ENCODE measurements around the gene PPM1F.

The PPM1F gene

DNA sequence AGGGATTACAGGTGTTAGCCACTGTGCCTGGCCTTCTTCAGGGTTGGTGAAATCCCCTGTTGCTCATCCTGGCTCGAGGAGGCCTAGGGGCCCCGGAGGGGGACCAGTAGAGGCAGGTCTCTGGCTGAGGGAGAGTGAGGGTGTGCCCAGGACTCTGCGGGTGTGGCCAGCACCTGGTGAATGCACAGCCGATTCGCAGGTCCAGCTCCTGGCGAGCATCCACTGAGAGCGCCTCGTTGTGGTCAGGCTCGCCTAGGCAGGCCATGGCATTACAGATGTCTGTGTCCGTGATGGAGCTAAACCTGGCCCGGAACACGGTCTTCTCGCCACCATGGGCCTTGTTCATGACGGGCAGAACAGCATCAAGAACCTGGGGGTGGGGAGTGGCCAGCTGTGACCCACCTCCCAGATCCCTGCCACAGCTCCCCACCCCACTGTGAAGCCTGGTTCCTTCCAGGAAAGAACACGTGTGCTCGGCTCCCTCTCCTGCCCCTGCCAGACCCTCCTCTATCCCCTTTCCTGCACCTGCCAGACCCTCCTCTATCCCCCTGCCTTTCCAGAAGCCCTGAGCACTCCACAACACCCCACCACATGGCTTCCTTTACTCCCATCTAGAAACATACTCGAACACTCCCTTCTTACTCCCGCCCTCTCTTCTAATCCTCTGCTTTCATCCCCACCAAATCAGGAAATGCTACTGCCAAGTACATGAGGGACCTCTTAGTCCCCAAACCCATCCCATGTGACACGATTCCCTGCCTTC is 17.6 kb upstream of the PPM1F start:
- Mint-ChIP-seq H3K4me3 (no peak overlapping the region), H3K36me3 (ENCODE audit: low read depth) (peaks cover 96% of the 10 kb centered on the region), H3K27ac (no peak overlapping the region), H3K9me3 (no peaks in the 10 kb centered on the region), H3K4me1 (ENCODE audit: low read depth) (no peaks in the 10 kb centered on the region), H3K27me3 (no peaks in the 10 kb centered on the region)
- intact Hi-C loops (cut with micrococcal nuclease) = no loop called here

DNA sequence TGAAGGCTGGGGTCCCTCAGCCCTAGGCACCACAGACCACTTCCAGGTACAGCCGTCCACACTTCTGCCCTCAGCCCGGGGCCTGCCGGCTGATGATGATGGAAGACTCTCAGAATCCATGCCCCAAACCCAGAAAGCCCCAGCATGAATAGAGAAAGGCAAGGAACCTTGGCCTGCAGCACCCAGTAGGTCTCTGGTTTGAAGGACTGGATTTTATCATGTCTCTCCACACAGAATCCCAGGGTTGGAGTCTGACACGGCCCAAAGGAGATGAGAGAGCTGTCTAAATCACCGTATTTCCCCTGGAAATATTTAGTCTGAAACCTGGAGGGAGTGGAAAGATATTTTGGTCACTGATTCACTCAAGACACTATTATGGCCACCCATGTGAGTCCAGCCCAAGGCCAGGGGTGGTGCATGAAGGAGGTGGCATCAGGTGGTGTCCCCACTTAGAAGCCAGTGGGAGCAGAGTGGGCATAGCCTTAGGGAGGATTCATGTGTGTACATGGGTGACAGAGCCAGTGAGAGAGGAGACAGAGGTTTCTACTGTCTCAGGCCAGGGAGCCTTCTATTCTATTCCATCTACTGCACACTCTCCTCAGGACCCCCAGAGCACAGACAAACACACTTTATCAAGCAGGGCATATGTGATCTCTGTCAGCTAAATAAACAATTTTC is 15.9 kb upstream of the PPM1F start:
- Mint-ChIP-seq H3K4me3 (no peak overlapping the region), H3K27ac (no peak overlapping the region), H3K36me3 (ENCODE audit: low read depth) (peaks cover 96% of the 10 kb centered on the region), H3K9me3 (no peaks in the 10 kb centered on the region), H3K27me3 (no peaks in the 10 kb centered on the region), H3K4me1 (ENCODE audit: low read depth) (no peaks in the 10 kb centered on the region)
- intact Hi-C loops (cut with micrococcal nuclease) = no loop called here

- Mint-ChIP-seq H3K36me3 (ENCODE audit: low read depth) (peaks cover 96% of the 10 kb centered on the region), H3K9me3 (no peaks in the 10 kb centered on the region), H3K4me1 (ENCODE audit: low read depth) (no peaks in the 10 kb centered on the region), H3K27ac (no peak overlapping the region), H3K27me3 (no peaks in the 10 kb centered on the region), H3K4me3 (no peak overlapping the region)
- intact Hi-C loops (cut with micrococcal nuclease) = no loop called here
Measured at GRCh38 chr22:21967693-21968271, 15.1 kb upstream of the PPM1F start.

DNA sequence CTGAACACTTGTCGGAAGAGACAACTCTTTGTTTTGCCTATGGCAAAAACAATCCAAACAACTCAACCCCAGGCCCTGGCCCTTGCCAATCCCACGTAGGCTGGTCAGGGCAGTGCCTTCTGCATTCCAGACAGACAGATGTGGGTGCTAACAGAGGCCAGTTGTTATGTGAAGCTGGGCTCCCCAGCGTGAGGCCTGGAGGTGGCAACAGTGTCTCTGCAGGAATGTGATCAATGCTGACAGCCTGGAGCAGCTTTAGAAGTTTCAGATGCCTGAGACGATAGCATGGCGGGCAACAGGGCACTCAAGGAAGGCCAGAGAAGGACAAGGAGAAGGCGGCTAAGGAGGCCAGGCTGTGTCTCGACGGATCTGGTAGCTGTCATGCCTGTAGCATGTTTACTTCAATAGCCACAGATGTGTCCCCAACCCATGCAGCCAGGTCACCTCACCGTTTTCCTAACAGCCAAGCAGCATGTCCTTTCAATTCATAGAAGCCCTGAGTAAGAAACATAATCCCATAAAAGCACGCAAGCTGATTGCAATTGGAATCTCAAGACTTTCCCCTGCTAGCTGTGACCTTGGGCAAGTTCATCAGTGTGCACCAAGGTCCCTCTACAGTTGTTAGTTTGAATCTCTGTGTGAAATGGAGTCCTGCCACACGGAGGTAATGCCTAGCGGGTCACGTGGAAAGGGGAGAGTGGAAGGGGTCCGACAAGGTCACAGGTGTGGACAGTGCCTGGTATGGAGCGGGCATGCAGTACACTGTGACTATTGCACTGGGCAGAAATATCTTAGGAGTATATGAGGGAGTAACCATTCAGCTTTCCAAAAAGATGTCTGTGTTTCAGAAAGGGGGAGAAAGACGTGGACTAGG is 14.2 kb upstream of the PPM1F start:
- intact Hi-C loops (cut with micrococcal nuclease) = no loop called here
- Mint-ChIP-seq H3K4me1 (ENCODE audit: low read depth) (no peaks in the 10 kb centered on the region), H3K4me3 (no peak overlapping the region), H3K9me3 (no peaks in the 10 kb centered on the region), H3K27me3 (no peaks in the 10 kb centered on the region), H3K27ac (no peak overlapping the region), H3K36me3 (ENCODE audit: low read depth) (peaks cover 96% of the 10 kb centered on the region)

GRCh38 chr22:21965762-21966288 is 13.2 kb upstream of the PPM1F start:
- H3K27me3 Mint-ChIP-seq = no peaks in the 10 kb centered on the region
- no peaks in the 10 kb centered on the region for H3K9me3 Mint-ChIP-seq
- intact Hi-C loops (cut with micrococcal nuclease) = no loop called here
- H3K36me3 Mint-ChIP-seq (ENCODE audit: low read depth) = peaks cover 96% of the 10 kb centered on the region
- no peak overlapping the region for H3K27ac Mint-ChIP-seq
- no peaks in the 10 kb centered on the region for H3K4me1 Mint-ChIP-seq (ENCODE audit: low read depth)
- no peak overlapping the region for H3K4me3 Mint-ChIP-seq

- Mint-ChIP-seq H3K4me3 (no peak overlapping the region), H3K36me3 (ENCODE audit: low read depth) (peaks cover 96% of the 10 kb centered on the region), H3K27ac (no peak overlapping the region), H3K4me1 (ENCODE audit: low read depth) (peaks cover 2% of the 10 kb centered on the region), H3K27me3 (no peaks in the 10 kb centered on the region), H3K9me3 (no peaks in the 10 kb centered on the region)
- intact Hi-C loops (cut with micrococcal nuclease) = no loop called here
Measured at GRCh38 chr22:21964918-21965484, 12.4 kb upstream of the PPM1F start.

- Mint-ChIP-seq H3K27me3 (no peaks in the 10 kb centered on the region), H3K4me3 (no peak overlapping the region), H3K36me3 (ENCODE audit: low read depth) (peaks cover 100% of the 10 kb centered on the region), H3K9me3 (no peaks in the 10 kb centered on the region), H3K4me1 (ENCODE audit: low read depth) (peaks cover 10% of the 10 kb centered on the region), H3K27ac (no peak overlapping the region)
- intact Hi-C loops (cut with micrococcal nuclease) = no loop called here
Measured at GRCh38 chr22:21964234-21964633, 11.6 kb upstream of the PPM1F start.

- H3K4me3 Mint-ChIP-seq = no peak overlapping the region
- H3K27ac Mint-ChIP-seq = no peak overlapping the region
- no peaks in the 10 kb centered on the region for H3K9me3 Mint-ChIP-seq
- H3K27me3 Mint-ChIP-seq = no peaks in the 10 kb centered on the region
- intact Hi-C loops (cut with micrococcal nuclease) = no loop called here
- peaks cover 100% of the 10 kb centered on the region for H3K36me3 Mint-ChIP-seq (ENCODE audit: low read depth)
- H3K4me1 Mint-ChIP-seq (ENCODE audit: low read depth) = peaks cover 11% of the 10 kb centered on the region
Measured at GRCh38 chr22:21963790-21964211, 11.2 kb upstream of the PPM1F start.

- intact Hi-C loops (cut with micrococcal nuclease) = no loop called here
- H3K36me3 Mint-ChIP-seq (ENCODE audit: low read depth) = peaks cover 100% of the 10 kb centered on the region
- peaks cover 11% of the 10 kb centered on the region for H3K4me1 Mint-ChIP-seq (ENCODE audit: low read depth)
Measured at GRCh38 chr22:21963286-21963685, 10.6 kb upstream of the PPM1F start.

DNA sequence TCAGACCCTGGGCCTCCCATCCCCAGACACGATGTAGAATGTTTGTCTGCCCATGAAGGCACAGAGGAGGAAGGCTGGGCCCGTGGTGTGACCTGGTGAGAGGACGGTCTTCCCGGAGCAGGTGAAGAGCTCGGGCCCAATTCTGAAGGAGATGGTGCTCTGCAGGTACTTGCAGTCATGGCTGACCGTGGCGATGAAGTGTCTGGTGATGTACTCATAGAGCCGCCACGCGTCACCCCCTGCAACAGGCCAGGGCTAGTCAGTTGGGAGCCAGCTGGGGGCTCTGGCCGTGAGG is 10.0 kb upstream of the PPM1F start:
- H3K27ac Mint-ChIP-seq = no peak overlapping the region
- no peaks in the 10 kb centered on the region for H3K9me3 Mint-ChIP-seq
- intact Hi-C loops (cut with micrococcal nuclease) = no loop called here
- H3K36me3 Mint-ChIP-seq (ENCODE audit: low read depth) = peaks cover 100% of the 10 kb centered on the region
- H3K4me1 Mint-ChIP-seq (ENCODE audit: low read depth) = peaks cover 11% of the 10 kb centered on the region
- no peaks in the 10 kb centered on the region for H3K27me3 Mint-ChIP-seq
- no peak overlapping the region for H3K4me3 Mint-ChIP-seq

More at GRCh38 chr22:21963286-21963685, 10.6 kb upstream of the PPM1F start:
- Mint-ChIP-seq H3K9me3 (no peaks in the 10 kb centered on the region), H3K4me3 (no peak overlapping the region), H3K27ac (no peak overlapping the region), H3K27me3 (no peaks in the 10 kb centered on the region)

- intact Hi-C loops (cut with micrococcal nuclease) = no loop called here
- H3K27ac Mint-ChIP-seq = no peak overlapping the region
- no peaks in the 10 kb centered on the region for H3K27me3 Mint-ChIP-seq
Measured at GRCh38 chr22:21961886-21962654, 9.4 kb upstream of the PPM1F start.

DNA sequence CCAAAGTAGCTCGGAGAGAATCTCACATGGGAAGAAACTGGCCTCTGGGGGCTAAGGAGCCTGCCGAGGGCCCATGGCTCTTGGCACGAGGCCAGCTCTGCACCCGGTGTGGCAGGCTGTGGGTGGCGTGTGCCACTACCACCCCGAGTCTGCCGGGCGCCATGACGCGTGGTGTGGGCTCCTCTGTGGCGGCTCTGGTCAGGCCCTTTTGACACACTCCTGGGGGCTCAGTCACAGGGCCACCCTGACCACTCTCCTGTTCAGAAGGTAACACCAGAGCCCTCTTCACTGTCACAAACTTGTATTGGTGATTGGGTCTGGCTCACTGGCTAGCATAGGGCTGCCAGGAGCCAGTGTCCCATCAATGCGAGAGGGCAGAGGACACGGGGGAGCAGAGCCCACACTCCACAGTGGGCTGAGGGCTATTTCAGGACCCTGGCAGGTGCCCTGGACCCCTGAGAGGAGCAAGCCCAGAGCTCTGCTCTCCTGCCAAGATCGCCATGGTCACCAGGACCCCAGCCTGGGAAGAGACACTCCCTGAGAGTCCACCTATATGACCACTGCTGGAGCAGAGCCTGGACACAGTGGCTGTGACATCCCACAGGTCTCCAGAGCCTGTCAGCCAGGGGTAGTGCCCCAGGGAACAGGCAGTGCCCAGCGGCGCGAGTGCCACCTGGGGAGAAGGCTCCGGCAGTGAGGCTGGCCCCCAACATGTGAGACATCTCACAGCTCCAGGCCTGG is 8.6 kb upstream of the PPM1F start:
- Mint-ChIP-seq H3K9me3 (no peaks in the 10 kb centered on the region), H3K27ac (no peak overlapping the region), H3K4me1 (ENCODE audit: low read depth) (peaks cover 11% of the 10 kb centered on the region), H3K36me3 (ENCODE audit: low read depth) (peaks cover 87% of the 10 kb centered on the region), H3K27me3 (no peaks in the 10 kb centered on the region), H3K4me3 (no peak overlapping the region)
- intact Hi-C loops (cut with micrococcal nuclease) = no loop called here

More at GRCh38 chr22:21961886-21962654, 9.4 kb upstream of the PPM1F start:
- Mint-ChIP-seq H3K9me3 (no peaks in the 10 kb centered on the region), H3K4me3 (no peak overlapping the region), H3K36me3 (ENCODE audit: low read depth) (peaks cover 95% of the 10 kb centered on the region), H3K4me1 (ENCODE audit: low read depth) (peaks cover 11% of the 10 kb centered on the region)
